Thymus (tissue), 11 donors: ENCODE data around the gene CEP131. TPM values are rescaled to one million over a fixed set of nuclear protein-coding genes. Genes with fewer than 3 reads are reported as not detected.

ENCODE experiments used
- DNase-seq, 9 donors: peaks; one replicate each; pipeline ENCODE4 v3.0.0-alpha.2; 2013; ENCODE audit warnings: low spot score in 9 of 9, low read depth in 6 of 9, missing footprints in 1 of 9
- H3K27ac ChIP-seq, 2 donors: one replicate each; pipeline ENCODE4 v1.5.1; 2013; ENCODE audit warnings: control low read depth in 1 of 2, low read depth in 1 of 2, low read length in 1 of 2, mild to moderate bottlenecking in 1 of 2, moderate library complexity in 1 of 2
- H3K27me3 ChIP-seq, 2 donors: one replicate each; pipeline ENCODE4 v1.5.1; 2013; ENCODE audit warnings: low read length in 1 of 2; ENCODE audit not compliant: control insufficient read depth in 2 of 2, insufficient read depth in 1 of 2
- H3K36me3 ChIP-seq, 2 donors: one replicate each; pipeline ENCODE4 v1.5.1; 2013; ENCODE audit warnings: low read length in 1 of 2, mild to moderate bottlenecking in 1 of 2, moderate library complexity in 1 of 2; ENCODE audit not compliant: control insufficient read depth in 2 of 2, insufficient read depth in 2 of 2
- H3K4me1 ChIP-seq, 2 donors: one replicate each; pipeline ENCODE4 v1.5.1; 2013; ENCODE audit warnings: low read length in 2 of 2; ENCODE audit not compliant: control insufficient read depth in 2 of 2, insufficient read depth in 2 of 2
- H3K4me3 ChIP-seq, 2 donors: one replicate each; pipeline ENCODE4 v1.5.1; 2013; ENCODE audit warnings: low read length in 2 of 2, control low read depth in 1 of 2, mild to moderate bottlenecking in 1 of 2
- H3K9me3 ChIP-seq, 2 donors: one replicate each; pipeline ENCODE4 v1.5.1; 2013; ENCODE audit warnings: low read length in 1 of 2, mild to moderate bottlenecking in 1 of 2; ENCODE audit not compliant: control insufficient read depth in 2 of 2, insufficient read depth in 1 of 2
- WGBS: extraction: QIAGEN DNeasy Blood & Tissue Kit; methylation state at CpG from one replicate; pipeline ENCODE4 v1.1.7; 2013; 5-methylcytosine and 5-hydroxymethylcytosine counted together
- polyA plus RNA-seq: library from polyadenylated mRNA; stranded (reverse); fragments of 200-250 nt; gene quantifications from one replicate; pipeline ENCODE4 v1.2.3, GENCODE V29; 2013
- total RNA-seq: library from RNA; stranded (reverse); fragments of 120-200 nt; gene quantifications from one replicate; pipeline ENCODE4 v1.2.4, GENCODE V29; 2013
- donor health status: healthy.

The CEP131 gene
- total and polyA plus RNA-seq, 2 donors, result 6.3 to 13.3 TPM

DNA sequence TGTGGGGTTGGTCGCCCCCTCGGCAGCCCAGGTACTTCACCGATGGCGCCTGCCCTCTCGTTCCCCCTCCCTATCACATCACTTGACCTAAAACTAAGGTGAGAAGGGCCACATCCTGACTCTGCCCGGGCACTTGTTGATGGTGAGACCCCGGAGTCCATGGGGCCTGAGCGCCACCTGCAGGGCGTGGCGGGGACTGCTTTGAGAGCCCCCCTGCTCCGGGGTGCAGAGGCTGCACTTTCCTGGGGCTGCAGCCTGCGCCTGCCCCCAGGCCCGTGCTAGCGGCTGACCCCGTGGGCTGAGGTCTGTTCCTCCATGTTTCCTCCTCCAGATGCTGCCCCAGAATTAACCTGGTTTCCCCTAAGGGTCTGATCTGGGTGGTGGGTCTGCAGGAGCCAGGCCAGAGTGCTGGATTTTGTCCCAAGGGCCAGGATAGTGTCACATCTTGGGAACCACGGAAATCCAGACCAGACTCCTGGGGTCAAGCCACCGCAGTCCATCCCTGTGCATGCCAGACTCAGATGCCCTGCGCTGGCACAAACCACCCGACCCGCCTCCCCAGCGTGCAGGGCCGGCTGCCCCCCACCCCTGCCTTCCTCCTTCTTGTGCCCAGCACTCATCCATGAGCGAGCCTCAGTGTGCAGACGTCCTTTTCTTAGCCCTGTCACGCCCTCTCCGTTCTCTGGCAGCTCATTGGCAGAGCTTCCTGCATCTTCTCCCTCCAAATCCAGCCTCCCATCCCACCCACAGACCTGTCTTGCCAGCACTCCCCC is 19.1 kb upstream of the CEP131 start:
- peaks cover 19 to 25% of the 10 kb centered on the region in 2 donors for H3K36me3 ChIP-seq
- peak in 2 of 9 donors; percentile 55 to 58 for DNase-seq

DNA sequence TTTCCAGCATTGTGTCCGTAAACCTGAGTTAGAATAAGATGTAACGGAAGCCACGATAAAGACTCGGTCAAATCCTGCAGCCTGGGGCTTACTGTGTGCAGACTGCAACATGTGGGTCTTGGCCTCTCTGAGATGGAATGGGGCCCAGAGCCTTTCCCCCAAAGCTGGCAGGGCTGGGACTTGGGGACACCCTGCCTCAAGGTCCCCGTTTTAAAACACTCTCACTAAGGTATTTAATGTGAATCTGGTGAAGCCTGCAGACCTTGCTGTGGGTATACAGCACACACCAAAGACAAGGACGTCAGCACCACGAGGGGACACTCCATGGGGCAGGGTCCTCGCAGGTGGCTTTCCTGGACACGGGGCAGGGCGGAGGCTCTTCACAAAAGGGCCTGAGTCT is 18.4 kb upstream of the CEP131 start:
- Histone ChIP-seq H3K36me3 (peaks cover 25 to 30% of the 10 kb centered on the region in 2 donors), H3K27me3 (no peaks in the 10 kb centered on the region), H3K27ac (no peak overlapping the region), H3K4me1 (peaks cover 19 to 37% of the 10 kb centered on the region in 2 donors), H3K9me3 (no peaks in the 10 kb centered on the region), H3K4me3 (no peak overlapping the region)
- DNase-seq, result no peak
- WGBS, result 97% methylated on average over 10 of the region's 10 CpGs

More for the DNA sequence above, 19.1 kb upstream of the CEP131 start:
- no peak overlapping the region for H3K4me3 ChIP-seq
- WGBS, result 69% methylated on average over 26 of the region's 26 CpGs
- no peak overlapping the region for H3K27ac ChIP-seq
- H3K4me1 ChIP-seq, result peaks cover 19 to 37% of the 10 kb centered on the region in 2 donors
- H3K27me3 ChIP-seq, result no peaks in the 10 kb centered on the region
- no peaks in the 10 kb centered on the region for H3K9me3 ChIP-seq

DNA sequence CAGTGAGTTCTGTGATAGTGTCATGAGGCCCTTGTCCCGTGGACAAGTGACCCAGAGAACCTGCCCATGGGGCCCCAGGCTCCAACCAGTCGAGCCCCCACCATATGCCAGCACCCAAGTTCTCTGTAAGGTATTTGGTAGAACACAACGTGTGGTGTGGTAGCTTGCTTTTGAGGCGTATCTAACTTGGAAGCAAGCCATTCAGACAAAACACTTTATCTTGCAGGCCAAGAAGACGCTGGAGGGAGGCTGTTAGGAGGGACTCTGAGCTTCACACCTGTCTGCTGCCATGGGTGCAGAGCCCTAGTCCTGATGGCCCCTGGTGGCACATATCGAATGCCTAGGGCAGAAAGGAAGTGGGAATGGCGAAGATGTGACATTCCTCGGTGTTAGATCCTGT is 18.0 kb upstream of the CEP131 start:
- Histone ChIP-seq H3K27ac (no peak overlapping the region), H3K36me3 (peaks cover 27 to 28% of the 10 kb centered on the region in 2 donors), H3K4me3 (no peak overlapping the region), H3K27me3 (no peaks in the 10 kb centered on the region), H3K9me3 (no peaks in the 10 kb centered on the region), H3K4me1 (peaks cover 19 to 37% of the 10 kb centered on the region in 2 donors)
- 93% methylated on average over 8 of the region's 8 CpGs for WGBS
- no peak for DNase-seq

DNA sequence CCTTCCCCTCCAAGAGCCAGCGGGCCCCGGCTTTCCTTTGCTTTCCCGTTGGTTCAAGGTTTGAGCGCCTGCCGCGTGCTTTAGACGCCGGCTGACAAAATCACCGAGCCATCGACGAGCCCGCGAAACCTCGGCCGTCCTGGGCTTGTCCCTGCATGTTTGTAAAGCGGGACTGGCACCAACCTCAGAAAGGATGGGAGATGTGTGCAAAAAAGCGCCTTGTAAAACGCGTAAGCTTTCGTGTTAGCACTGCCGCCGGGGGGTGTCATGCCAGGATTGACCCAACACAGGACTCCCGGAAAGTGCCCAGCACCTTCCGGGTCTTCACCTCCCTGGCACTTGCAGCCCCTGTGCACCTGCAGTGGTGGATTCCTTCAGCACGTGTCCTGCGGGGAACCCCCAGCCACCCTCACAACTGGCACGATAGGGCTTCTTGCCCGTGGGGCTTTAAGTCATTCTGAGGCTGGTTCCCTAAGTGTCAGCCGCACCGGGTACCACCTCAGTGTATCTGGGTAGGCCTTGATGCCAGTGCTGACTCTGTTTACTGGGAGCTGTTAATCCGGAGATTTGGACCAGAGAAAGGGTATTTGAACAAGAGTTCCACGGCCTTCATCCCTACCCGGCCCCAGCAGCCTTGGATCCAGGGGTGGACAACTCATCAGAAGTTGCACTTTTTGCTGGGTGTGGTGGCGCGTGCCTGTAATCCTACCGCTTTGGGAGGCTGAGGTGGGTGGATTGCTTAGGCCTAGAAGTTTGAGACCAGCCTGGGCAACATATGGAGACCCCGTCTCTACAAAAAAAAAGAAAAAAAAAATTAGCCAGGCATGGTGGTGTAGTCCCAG is 17.2 kb upstream of the CEP131 start:
- WGBS, result 21% methylated on average over 37 of the region's 37 CpGs
- Histone ChIP-seq H3K4me3 (peak overlapping the region; percentile 74 to 86), H3K27ac (peak overlapping the region in 1 of 2 donors; percentile 2), H3K27me3 (no peaks in the 10 kb centered on the region), H3K36me3 (peaks cover 25 to 31% of the 10 kb centered on the region in 2 donors), H3K4me1 (peaks cover 19 to 37% of the 10 kb centered on the region in 2 donors), H3K9me3 (no peaks in the 10 kb centered on the region)
- DNase-seq, result peak in 1 of 9 donors; percentile 33

DNA sequence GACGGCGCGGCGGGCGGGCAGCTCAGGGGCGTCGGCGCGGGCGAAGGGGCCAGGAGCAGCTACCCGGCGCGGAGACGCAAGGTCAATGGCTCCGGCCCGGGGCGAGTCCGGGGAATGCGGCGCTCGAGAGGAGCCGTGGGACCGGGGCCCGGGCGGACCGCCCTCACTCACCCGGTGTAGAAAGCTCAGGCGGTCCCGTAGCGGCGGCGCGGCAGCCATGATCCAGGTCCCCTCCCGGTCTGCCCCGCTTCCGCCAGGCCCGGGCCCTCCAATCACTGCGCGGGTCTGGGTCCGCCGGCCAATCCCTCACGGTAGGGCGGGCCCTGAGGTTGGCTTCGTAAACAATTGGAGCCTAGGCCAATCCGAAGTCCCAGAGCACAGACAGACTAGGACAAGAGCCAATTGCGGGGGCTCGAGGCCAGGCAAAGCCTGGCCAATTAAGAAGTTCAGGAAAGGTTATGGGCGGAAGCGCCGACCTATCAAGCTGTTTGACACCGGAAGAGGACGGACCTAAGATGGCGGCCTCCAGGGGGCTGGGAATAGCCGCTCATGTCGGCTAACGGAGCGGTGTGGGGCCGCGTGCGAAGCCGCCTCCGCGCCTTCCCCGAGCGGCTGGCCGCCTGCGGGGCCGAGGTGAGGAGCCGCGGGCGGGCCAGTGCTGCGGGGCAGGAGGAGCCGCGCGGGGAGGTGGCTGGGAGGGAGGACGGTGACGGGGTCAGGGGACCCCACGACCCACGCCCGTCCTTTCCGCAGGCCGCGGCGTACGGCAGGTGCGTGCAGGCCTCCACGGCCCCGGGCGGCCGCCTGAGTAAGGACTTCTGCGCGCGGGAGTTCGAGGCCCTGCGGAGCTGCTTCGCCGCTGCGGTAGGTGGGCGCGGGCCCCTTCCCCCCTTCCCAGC is 16.3 kb upstream of the CEP131 start, which contains the start of the genes NDUFAF8 and TEPSIN:
Gene NDUFAF8, plus strand, starts transcription at position 504 of the 899 bp plus-strand sequence. Its CDS starts 46 bp downstream, at position 550.
Gene TEPSIN, minus strand, starts transcription at position 241 of the 899 bp plus-strand sequence. Its CDS starts 22 bp downstream, at position 219.
- Histone ChIP-seq H3K36me3 (peaks cover 21 to 29% of the 10 kb centered on the region in 2 donors), H3K27ac (peak within 1 kb of the TSS; percentile 2 to 84), H3K9me3 (no peaks in the 10 kb centered on the region), H3K27me3 (no peaks in the 10 kb centered on the region), H3K4me3 (peak within 1 kb of the TSS; percentile 74 to 86), H3K4me1 (peaks cover 19 to 37% of the 10 kb centered on the region in 2 donors)
- peak; percentile 89 to 100 (median 98) for DNase-seq
- WGBS, result under 1% methylated on average over 100 of the region's 100 CpGs

DNA sequence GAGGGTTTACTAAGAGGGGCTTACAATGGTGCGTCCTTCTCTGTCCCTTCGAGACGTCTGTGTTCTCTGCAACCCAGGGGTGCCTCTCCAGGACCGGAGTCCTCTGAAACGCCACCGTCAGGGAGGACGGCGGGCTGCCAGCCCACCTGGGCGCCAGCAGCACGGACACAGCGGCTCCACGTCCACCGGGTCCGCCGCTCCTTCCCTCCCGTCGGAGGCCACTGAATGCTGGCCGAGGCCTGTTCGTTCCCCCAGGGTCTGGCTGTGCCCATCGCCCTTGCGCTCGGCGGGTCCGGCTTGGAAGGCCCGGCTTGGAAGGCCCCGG is 15.7 kb upstream of the CEP131 start:
- H3K9me3 ChIP-seq, result no peaks in the 10 kb centered on the region
- WGBS, result under 1% methylated on average over 26 of the region's 26 CpGs
- peak overlapping the region; percentile 74 to 86 for H3K4me3 ChIP-seq
- H3K27ac ChIP-seq, result peak overlapping the region in 1 of 2 donors; percentile 9
- no peaks in the 10 kb centered on the region for H3K27me3 ChIP-seq
- peaks cover 24 to 35% of the 10 kb centered on the region in 2 donors for H3K36me3 ChIP-seq
- no peak for DNase-seq
- peaks cover 19 to 37% of the 10 kb centered on the region in 2 donors for H3K4me1 ChIP-seq

DNA sequence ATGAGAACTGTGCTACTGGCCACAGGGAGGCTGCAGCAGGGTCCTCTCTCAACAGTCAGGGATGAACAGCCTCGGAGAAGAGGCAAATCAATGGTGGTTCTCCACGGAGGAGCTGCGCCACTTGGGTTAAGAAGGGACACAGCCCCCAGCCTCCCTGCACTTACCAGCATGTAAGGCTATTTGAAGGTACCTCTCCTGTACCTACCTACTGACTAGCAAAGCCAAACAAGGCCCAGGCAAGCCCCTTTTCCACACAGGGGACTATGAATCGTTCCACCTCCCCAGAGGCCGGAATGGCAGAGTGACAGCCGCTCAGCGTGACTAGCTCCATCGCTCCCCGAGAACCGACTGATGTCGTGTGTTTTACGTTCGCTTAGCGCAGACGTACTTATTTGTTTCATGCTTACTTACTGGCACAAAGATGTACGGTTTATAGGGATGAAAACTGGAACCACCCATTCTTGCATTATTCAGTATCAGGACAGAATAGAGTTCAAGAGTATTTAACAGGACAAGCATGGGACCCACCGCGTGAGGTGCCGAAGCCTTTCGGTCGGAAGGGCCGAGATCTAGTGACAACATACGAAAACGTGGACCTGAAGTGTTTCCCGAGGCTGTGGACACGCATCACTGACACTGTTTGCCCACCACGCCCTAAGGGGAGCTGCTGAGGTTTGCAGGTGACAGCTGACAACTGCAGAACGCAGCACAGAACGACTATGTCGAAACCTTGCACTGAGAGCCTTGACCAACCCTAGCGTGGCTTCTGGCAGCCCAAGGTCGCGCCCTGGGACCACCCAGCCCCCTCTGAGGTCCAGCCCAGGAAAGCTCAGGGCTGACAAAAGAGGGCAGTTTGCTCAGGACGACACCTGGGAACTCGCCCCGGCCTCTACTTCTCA is 15.1 kb upstream of the CEP131 start:
- Histone ChIP-seq H3K4me3 (peak overlapping the region; percentile 74 to 86), H3K36me3 (peaks cover 30 to 40% of the 10 kb centered on the region in 2 donors), H3K9me3 (no peaks in the 10 kb centered on the region), H3K4me1 (peaks cover 19 to 37% of the 10 kb centered on the region in 2 donors), H3K27ac (no peak overlapping the region), H3K27me3 (no peaks in the 10 kb centered on the region)
- 70% methylated on average over 36 of the region's 36 CpGs for WGBS
- no peak for DNase-seq

DNA sequence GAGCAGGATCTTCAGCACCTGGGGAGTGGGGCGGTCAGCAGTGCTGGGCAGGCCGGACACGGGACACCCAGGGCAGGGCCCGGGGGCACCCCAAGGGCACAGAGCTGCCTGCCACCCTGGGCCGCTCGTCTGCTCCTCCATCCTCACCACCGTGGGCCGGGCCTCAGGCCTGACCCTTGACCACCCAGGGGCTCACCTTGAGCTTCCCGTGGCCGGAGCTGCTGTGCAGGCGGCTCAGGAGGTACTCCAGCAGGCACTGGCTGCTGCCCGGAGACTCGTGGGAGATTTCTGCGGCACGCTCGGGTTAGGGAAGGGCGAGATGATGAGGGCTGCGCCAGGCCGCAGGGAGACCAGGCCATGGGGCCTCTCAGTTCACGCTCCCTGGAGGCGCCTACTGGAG is 14.0 kb upstream of the CEP131 start:
- no peaks in the 10 kb centered on the region for H3K9me3 ChIP-seq
- DNase-seq, result no peak
- no peaks in the 10 kb centered on the region for H3K27me3 ChIP-seq
- no peak overlapping the region for H3K4me3 ChIP-seq
- no peak overlapping the region for H3K27ac ChIP-seq
- 98% methylated on average over 21 of the region's 21 CpGs for WGBS
- H3K4me1 ChIP-seq, result peaks cover 19 to 32% of the 10 kb centered on the region in 2 donors
- peaks cover 36 to 49% of the 10 kb centered on the region in 2 donors for H3K36me3 ChIP-seq
